Amniotic epithelial cell (primary cell): ENCODE data around the gene TOMM6.
"Not testable (repeated sequence)": the region's sequence is repeated elsewhere in the genome, so short reads cannot be mapped to it uniquely, and the experiment has no call there.

Source experiments
- DNase-seq: peaks from one replicate; pipeline ENCODE4 v3.0.0-alpha.2; 2010; ENCODE audit warnings: low read depth

Gene TOMM6

GRCh38 chr6:41785689-41786450 is 1.6 kb upstream of the TOMM6 start:
- DNase-seq: peak; percentile 12

- peak; percentile 58 for DNase-seq
Measured at GRCh38 chr6:41786451-41787218, 859 bp upstream of the TOMM6 start.

GRCh38 chr6:41789390-41789724 is 1.9 kb downstream of the TOMM6 start:
- no peak for DNase-seq

- no peak for DNase-seq
Measured at GRCh38 chr6:41790045-41790444, 2.6 kb downstream of the TOMM6 start.

- DNase-seq: no peak
Measured at GRCh38 chr6:41791305-41791704, 3.8 kb downstream of the TOMM6 start.

GRCh38 chr6:41791984-41792383 is 4.5 kb downstream of the TOMM6 start:
- DNase-seq: no peak

- no peak for DNase-seq
Measured at GRCh38 chr6:41796474-41796873, 9.0 kb downstream of the TOMM6 start.

- no peak for DNase-seq
Measured at GRCh38 chr6:41798901-41799558, 11.5 kb downstream of the TOMM6 start.

- DNase-seq: no peak
Measured at GRCh38 chr6:41799559-41799911, 12.0 kb downstream of the TOMM6 start.

- peak; percentile 11 for DNase-seq
Measured at GRCh38 chr6:41801380-41801779, 13.9 kb downstream of the TOMM6 start.

- no peak for DNase-seq
Measured at GRCh38 chr6:41805830-41806774, 18.6 kb downstream of the TOMM6 start.

GRCh38 chr6:41811095-41811494 is 23.6 kb downstream of the TOMM6 start:
- DNase-seq: no peak

GRCh38 chr6:41811946-41812345 is 24.5 kb downstream of the TOMM6 start:
- not testable (repeated sequence) for DNase-seq

GRCh38 chr6:41813469-41813868 is 26.0 kb downstream of the TOMM6 start:
- no peak for DNase-seq

GRCh38 chr6:41813956-41814355 is 26.5 kb downstream of the TOMM6 start:
- no peak for DNase-seq

- DNase-seq: no peak
Measured at GRCh38 chr6:41814629-41815028, 27.1 kb downstream of the TOMM6 start.

- no peak for DNase-seq
Measured at GRCh38 chr6:41815587-41815986, 28.1 kb downstream of the TOMM6 start.

GRCh38 chr6:41818271-41819054 is 31.0 kb downstream of the TOMM6 start:
- DNase-seq: peak; percentile 52

- DNase-seq: no peak
Measured at GRCh38 chr6:41821266-41821665, 33.8 kb downstream of the TOMM6 start.

GRCh38 chr6:41822021-41822420 is 34.5 kb downstream of the TOMM6 start:
- DNase-seq: no peak

- no peak for DNase-seq
Measured at GRCh38 chr6:41823178-41823577, 35.7 kb downstream of the TOMM6 start.
